Chondrocyte (in vitro differentiated cells): ENCODE results near the gene SUCLA2. TPM values are rescaled to one million over a fixed set of nuclear protein-coding genes. Genes with fewer than 3 reads are reported as not detected.
"Not testable (repeated sequence)": the region's sequence is repeated elsewhere in the genome, so short reads cannot be mapped to it uniquely, and the experiment has no call there.

Source experiments
- DNase-seq: peaks from one replicate; pipeline ENCODE4 v3.0.0; 2021; ENCODE audit warnings: mixed read lengths, low spot score
- H3K27ac Mint-ChIP-seq: one replicate; pipeline ENCODE4 v1.8.0; 2021; ENCODE audit warnings: mild to moderate bottlenecking, moderate library complexity, mixed read lengths; ENCODE audit not compliant: unreplicated experiment
- H3K27me3 Mint-ChIP-seq: 2 replicates; pipeline ENCODE4 v1.8.0; 2021; ENCODE audit warnings: low read depth, mixed read lengths
- H3K36me3 Mint-ChIP-seq: 2 replicates; pipeline ENCODE4 v1.8.0; 2021; ENCODE audit warnings: low read depth, mixed read lengths
- H3K4me1 Mint-ChIP-seq: 2 replicates; pipeline ENCODE4 v1.8.0; 2021; ENCODE audit warnings: low read depth, mild to moderate bottlenecking, mixed read lengths
- H3K4me3 Mint-ChIP-seq: one replicate; pipeline ENCODE4 v1.8.0; 2021; ENCODE audit warnings: mild to moderate bottlenecking, moderate library complexity, mixed read lengths; ENCODE audit not compliant: unreplicated experiment
- H3K9me3 Mint-ChIP-seq: 2 replicates; pipeline ENCODE4 v1.8.0; 2021; ENCODE audit warnings: low read depth, mixed read lengths
- CTCF ChIP-seq: fragments of 200-600 bp; sonication (generic); IDR thresholded peaks from 2 replicates; pipeline ENCODE4 v1.5.0; 2021; ENCODE audit warnings: antibody characterized with exemption, mild to moderate bottlenecking, moderate library complexity
- total RNA-seq: library from RNA; stranded (reverse); gene quantifications from 3 replicates; pipeline ENCODE4 v1.2.1, GENCODE V29; 2021

The SUCLA2 gene
- total RNA-seq, 1 donor from 2014 or later: 33.0 TPM

- Mint-ChIP-seq H3K4me3 (no peak overlapping the region), H3K36me3 (no peaks in the 10 kb centered on the region), H3K27me3 (no peaks in the 10 kb centered on the region), H3K9me3 (no peaks in the 10 kb centered on the region), H3K4me1 (peaks cover 6% of the 10 kb centered on the region), H3K27ac (no peak overlapping the region)
- TF ChIP-seq CTCF: no peak
- DNase-seq: no peak
Measured at GRCh38 chr13:48010698-48011097, 9.6 kb upstream of the SUCLA2 start.

- no peak overlapping the region for H3K27ac Mint-ChIP-seq
- H3K36me3 Mint-ChIP-seq: no peaks in the 10 kb centered on the region
- no peak for DNase-seq
- peaks cover 6% of the 10 kb centered on the region for H3K4me1 Mint-ChIP-seq
- no peaks in the 10 kb centered on the region for H3K9me3 Mint-ChIP-seq
- no peaks in the 10 kb centered on the region for H3K27me3 Mint-ChIP-seq
- TF ChIP-seq CTCF: no peak
- H3K4me3 Mint-ChIP-seq: no peak overlapping the region
Measured at GRCh38 chr13:48009284-48009683, 8.2 kb upstream of the SUCLA2 start.

GRCh38 chr13:48006396-48006795 is 5.3 kb upstream of the SUCLA2 start:
- H3K4me3 Mint-ChIP-seq: no peak overlapping the region
- no peak overlapping the region for H3K27ac Mint-ChIP-seq
- no peaks in the 10 kb centered on the region for H3K27me3 Mint-ChIP-seq
- no peaks in the 10 kb centered on the region for H3K9me3 Mint-ChIP-seq
- peaks cover 12% of the 10 kb centered on the region for H3K4me1 Mint-ChIP-seq
- DNase-seq: no peak
- H3K36me3 Mint-ChIP-seq: no peaks in the 10 kb centered on the region
- no peak for TF ChIP-seq CTCF

- no peak overlapping the region for H3K27ac Mint-ChIP-seq
- no peak overlapping the region for H3K4me3 Mint-ChIP-seq
Measured at GRCh38 chr13:48004201-48004600, 3.1 kb upstream of the SUCLA2 start.

GRCh38 chr13:48001999-48002398 is 926 bp upstream of the SUCLA2 start:
- H3K36me3 Mint-ChIP-seq, H3K9me3 Mint-ChIP-seq, DNase-seq, H3K27me3 Mint-ChIP-seq: not testable (repeated sequence)
- peak overlapping the region; percentile 97 for H3K4me3 Mint-ChIP-seq
- H3K4me1 Mint-ChIP-seq: peaks cover 31% of the 10 kb centered on the region
- peak overlapping the region; percentile 57 for H3K27ac Mint-ChIP-seq

More at GRCh38 chr13:48004201-48004600, 3.1 kb upstream of the SUCLA2 start:
- no peak for DNase-seq
- H3K9me3 Mint-ChIP-seq: no peaks in the 10 kb centered on the region
- H3K4me1 Mint-ChIP-seq: peaks cover 27% of the 10 kb centered on the region
- no peaks in the 10 kb centered on the region for H3K36me3 Mint-ChIP-seq
- TF ChIP-seq CTCF: no peak
- no peaks in the 10 kb centered on the region for H3K27me3 Mint-ChIP-seq

- no peaks in the 10 kb centered on the region for H3K27me3 Mint-ChIP-seq
- DNase-seq: no peak
- TF ChIP-seq CTCF: no peak
- H3K9me3 Mint-ChIP-seq: no peaks in the 10 kb centered on the region
- H3K4me3 Mint-ChIP-seq: peak overlapping the region; percentile 97
- no peaks in the 10 kb centered on the region for H3K36me3 Mint-ChIP-seq
- H3K4me1 Mint-ChIP-seq: peaks cover 32% of the 10 kb centered on the region
- H3K27ac Mint-ChIP-seq: peak overlapping the region; percentile 85
Measured at GRCh38 chr13:48000559-48001113, 437 bp downstream of the SUCLA2 start.
